ENCODE measurements around the gene POLR1H.
A peak's percentile ranks its signal among the peaks of the same experiment; 100 is the strongest.

POLR1H gene, protein sequence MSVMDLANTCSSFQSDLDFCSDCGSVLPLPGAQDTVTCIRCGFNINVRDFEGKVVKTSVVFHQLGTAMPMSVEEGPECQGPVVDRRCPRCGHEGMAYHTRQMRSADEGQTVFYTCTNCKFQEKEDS

DNA sequence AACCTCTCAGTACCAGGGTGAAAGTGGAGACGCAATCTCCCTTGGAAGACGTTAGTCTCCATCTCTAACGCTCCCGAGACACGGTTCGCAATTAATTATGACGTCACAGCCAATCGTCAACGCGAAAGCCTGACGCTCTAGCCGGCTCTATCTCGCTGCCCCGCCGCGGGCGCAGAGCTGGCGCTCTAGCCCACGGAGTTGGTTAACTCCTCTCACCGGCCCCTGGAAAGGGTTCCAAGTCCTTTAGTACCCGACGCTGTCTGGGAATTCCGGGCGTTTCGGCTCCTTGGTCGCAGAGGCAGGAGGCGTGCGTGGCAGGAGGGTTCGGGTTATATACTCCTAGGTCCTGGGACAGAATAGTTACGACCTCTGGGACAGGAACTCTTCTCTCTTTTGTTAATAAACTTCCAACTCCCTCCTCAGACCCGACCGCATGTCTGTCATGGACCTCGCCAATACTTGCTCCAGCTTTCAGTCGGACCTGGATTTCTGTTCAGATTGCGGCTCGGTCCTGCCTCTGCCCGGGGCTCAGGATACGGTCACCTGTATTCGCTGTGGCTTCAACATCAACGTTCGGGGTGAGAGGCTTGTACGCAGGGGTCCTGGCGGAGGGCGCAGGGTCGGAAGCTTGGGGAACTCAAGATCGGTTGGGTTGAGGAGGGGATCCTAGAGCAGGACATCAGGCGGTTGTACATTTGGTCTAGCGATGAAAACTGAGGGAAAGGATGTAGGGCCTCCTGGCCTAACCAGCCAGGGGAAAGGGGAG is at the start of gene POLR1H:
Gene POLR1H (plus strand): TSS at position 174 of the 766 bp plus-strand sequence. CDS start 260 bp downstream, at position 434.
- H3K4me3 ChIP-seq (ENCODE audit: insufficient read depth, low read length, poor library complexity, severe bottlenecking) = peak within 1 kb of the TSS; percentile 96
- no peak for TF ChIP-seq EZH2phosphoT487 (conservative IDR thresholded peaks at IDR 0.05; ENCODE audit: low read length)
- TF ChIP-seq, protein P1, sequence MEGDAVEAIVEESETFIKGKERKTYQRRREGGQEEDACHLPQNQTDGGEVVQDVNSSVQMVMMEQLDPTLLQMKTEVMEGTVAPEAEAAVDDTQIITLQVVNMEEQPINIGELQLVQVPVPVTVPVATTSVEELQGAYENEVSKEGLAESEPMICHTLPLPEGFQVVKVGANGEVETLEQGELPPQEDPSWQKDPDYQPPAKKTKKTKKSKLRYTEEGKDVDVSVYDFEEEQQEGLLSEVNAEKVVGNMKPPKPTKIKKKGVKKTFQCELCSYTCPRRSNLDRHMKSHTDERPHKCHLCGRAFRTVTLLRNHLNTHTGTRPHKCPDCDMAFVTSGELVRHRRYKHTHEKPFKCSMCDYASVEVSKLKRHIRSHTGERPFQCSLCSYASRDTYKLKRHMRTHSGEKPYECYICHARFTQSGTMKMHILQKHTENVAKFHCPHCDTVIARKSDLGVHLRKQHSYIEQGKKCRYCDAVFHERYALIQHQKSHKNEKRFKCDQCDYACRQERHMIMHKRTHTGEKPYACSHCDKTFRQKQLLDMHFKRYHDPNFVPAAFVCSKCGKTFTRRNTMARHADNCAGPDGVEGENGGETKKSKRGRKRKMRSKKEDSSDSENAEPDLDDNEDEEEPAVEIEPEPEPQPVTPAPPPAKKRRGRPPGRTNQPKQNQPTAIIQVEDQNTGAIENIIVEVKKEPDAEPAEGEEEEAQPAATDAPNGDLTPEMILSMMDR (IDR thresholded peaks at IDR 0.05; ENCODE audit: insufficient read depth, low read length, poor library complexity, severe bottlenecking) = no peak

DNA sequence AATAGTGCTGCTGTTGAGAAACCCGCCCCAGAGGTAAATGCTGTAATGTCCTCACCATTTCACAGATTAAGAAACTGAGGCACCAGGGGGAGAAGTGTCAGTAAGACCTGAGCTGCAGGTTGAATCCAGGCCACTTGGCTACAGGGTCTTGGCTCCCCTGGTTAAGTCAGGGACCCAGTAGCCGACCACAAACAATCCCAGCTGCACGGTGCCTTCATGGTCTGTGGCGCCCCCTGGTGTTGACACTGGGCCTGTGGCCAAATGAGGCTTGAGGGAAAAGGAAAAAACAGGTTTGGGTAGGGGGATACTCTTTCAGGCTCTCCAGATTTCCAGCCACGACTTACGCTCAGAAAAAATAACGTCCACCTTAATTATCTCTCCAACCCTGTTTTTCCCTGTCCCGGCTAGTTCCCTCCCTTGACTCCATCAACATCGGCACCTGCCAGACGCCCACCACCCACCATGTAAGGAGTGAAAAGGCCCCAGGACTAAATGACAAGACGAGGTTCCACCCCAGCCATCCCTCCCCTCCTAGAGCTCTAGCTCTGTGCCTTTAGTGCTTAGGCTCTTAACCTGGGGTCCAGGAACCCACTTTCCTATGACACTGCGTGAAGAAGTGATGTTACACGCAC is 47.7 kb upstream of the POLR1H start:
- H3K36me3 ChIP-seq (ENCODE audit: low read length) = no peaks in the 10 kb centered on the region
- H3K4me2 ChIP-seq (ENCODE audit: low read depth, low read length, poor library complexity, severe bottlenecking) = no peak overlapping the region
- H3K27ac ChIP-seq (ENCODE audit: low read depth, low read length) = no peak overlapping the region
- no peaks in the 10 kb centered on the region for H3K9me2 ChIP-seq (replicated peaks; ENCODE audit: insufficient read depth, low read length)
- H3K27me3 ChIP-seq (ENCODE audit: low read length) = no peaks in the 10 kb centered on the region
- H3K4me3 ChIP-seq (ENCODE audit: insufficient read depth, low read length, poor library complexity, severe bottlenecking) = no peak overlapping the region
- no peak for TF ChIP-seq EZH2phosphoT487 (conservative IDR thresholded peaks at IDR 0.05; ENCODE audit: low read length)
- TF ChIP-seq, protein P1 (IDR thresholded peaks at IDR 0.05; ENCODE audit: insufficient read depth, low read length, poor library complexity, severe bottlenecking) = peak; percentile 90
- no peak overlapping the region for H2AFZ ChIP-seq (ENCODE audit: low read depth, low read length, severe bottlenecking)
- H3K9me3 ChIP-seq (ENCODE audit: insufficient read depth, low read length) = no peaks in the 10 kb centered on the region
- H3K9ac ChIP-seq (ENCODE audit: low read length) = no peak overlapping the region
- no peaks in the 10 kb centered on the region for H3F3A ChIP-seq (ENCODE audit: insufficient read depth)
- H4K20me1 ChIP-seq (ENCODE audit: low read depth, low read length) = no peaks in the 10 kb centered on the region
- no peaks in the 10 kb centered on the region for H3K79me2 ChIP-seq (ENCODE audit: insufficient read depth, low read length)

More for the DNA sequence above, at the start of gene POLR1H:
- Histone ChIP-seq H3K9ac (ENCODE audit: low read length) (peak within 1 kb of the TSS; percentile 77), H3K36me3 (ENCODE audit: low read length) (peaks cover 21% of the 10 kb centered on the region; the same call in 1 of the 2 replicates), H4K20me1 (ENCODE audit: low read depth, low read length) (no peaks in the 10 kb centered on the region), H3F3A (ENCODE audit: insufficient read depth) (peaks cover 25% of the 10 kb centered on the region), H3K79me2 (ENCODE audit: insufficient read depth, low read length) (peaks cover 30% of the 10 kb centered on the region), H3K27ac (ENCODE audit: low read depth, low read length) (peak within 1 kb of the TSS; percentile 48), H3K27me3 (ENCODE audit: low read length) (no peaks in the 10 kb centered on the region), H2AFZ (ENCODE audit: low read depth, low read length, severe bottlenecking) (peak within 1 kb of the TSS; percentile 90), H3K9me3 (ENCODE audit: insufficient read depth, low read length) (no peaks in the 10 kb centered on the region), H3K4me2 (ENCODE audit: low read depth, low read length, poor library complexity, severe bottlenecking) (peak within 1 kb of the TSS; percentile 77), H3K9me2 (replicated peaks; ENCODE audit: insufficient read depth, low read length) (no peaks in the 10 kb centered on the region)

DNA sequence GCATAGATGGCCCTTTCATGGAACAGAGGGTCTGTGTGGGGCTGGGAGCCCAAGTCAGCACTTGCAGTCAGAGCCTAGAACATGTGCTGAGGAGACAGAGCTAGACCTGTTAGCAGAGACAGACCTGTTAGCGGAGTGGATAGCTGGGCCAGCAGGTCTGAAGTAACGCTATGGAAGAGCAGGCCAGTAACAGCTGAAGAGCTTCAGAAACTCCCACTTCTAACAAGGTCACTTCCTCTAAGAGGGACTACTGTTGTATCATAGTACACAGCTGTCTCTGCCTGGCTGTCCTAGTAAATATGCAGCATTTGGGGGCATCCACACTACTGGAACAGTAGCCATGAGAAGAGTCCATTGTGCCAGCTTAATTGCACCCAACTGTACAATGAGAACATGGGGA is 41.2 kb upstream of the POLR1H start:
- Histone ChIP-seq H3K79me2 (ENCODE audit: insufficient read depth, low read length) (no peaks in the 10 kb centered on the region), H3K27ac (ENCODE audit: low read depth, low read length) (no peak overlapping the region), H4K20me1 (ENCODE audit: low read depth, low read length) (no peaks in the 10 kb centered on the region), H3K4me2 (ENCODE audit: low read depth, low read length, poor library complexity, severe bottlenecking) (no peak overlapping the region), H3K9me2 (replicated peaks; ENCODE audit: insufficient read depth, low read length) (no peaks in the 10 kb centered on the region), H3K4me3 (ENCODE audit: insufficient read depth, low read length, poor library complexity, severe bottlenecking) (no peak overlapping the region), H3K9ac (ENCODE audit: low read length) (no peak overlapping the region), H2AFZ (ENCODE audit: low read depth, low read length, severe bottlenecking) (no peak overlapping the region), H3F3A (ENCODE audit: insufficient read depth) (no peaks in the 10 kb centered on the region), H3K27me3 (ENCODE audit: low read length) (no peaks in the 10 kb centered on the region), H3K9me3 (ENCODE audit: insufficient read depth, low read length) (no peaks in the 10 kb centered on the region), H3K36me3 (ENCODE audit: low read length) (no peaks in the 10 kb centered on the region)
- TF ChIP-seq EZH2phosphoT487 (conservative IDR thresholded peaks at IDR 0.05; ENCODE audit: low read length) = no peak
- TF ChIP-seq, protein P1 (IDR thresholded peaks at IDR 0.05; ENCODE audit: insufficient read depth, low read length, poor library complexity, severe bottlenecking) = no peak

Data from SU-DHL-6 (cell line).